ENCODE data around the gene NAGS.

DNA sequence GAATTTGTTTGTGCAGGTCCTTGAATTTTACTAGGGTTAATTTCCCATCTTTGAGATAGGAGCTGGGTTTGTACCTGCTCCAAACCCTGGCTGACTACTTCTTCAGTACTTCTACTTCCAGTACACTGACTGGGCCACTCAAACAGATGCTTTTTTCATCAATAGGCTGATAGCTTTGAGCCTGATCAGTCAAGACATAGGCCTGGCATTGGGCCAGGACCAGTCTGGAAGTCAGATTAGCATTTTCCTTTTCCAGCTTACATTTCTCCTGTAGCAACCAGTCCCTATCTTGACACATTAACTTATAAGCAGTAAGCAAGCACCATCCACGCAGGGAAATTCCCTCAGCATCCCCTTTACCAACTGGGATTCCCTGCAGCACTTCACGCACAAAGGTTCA is 17.8 kb downstream of the NAGS start:
- TF ChIP-seq, protein P1, sequence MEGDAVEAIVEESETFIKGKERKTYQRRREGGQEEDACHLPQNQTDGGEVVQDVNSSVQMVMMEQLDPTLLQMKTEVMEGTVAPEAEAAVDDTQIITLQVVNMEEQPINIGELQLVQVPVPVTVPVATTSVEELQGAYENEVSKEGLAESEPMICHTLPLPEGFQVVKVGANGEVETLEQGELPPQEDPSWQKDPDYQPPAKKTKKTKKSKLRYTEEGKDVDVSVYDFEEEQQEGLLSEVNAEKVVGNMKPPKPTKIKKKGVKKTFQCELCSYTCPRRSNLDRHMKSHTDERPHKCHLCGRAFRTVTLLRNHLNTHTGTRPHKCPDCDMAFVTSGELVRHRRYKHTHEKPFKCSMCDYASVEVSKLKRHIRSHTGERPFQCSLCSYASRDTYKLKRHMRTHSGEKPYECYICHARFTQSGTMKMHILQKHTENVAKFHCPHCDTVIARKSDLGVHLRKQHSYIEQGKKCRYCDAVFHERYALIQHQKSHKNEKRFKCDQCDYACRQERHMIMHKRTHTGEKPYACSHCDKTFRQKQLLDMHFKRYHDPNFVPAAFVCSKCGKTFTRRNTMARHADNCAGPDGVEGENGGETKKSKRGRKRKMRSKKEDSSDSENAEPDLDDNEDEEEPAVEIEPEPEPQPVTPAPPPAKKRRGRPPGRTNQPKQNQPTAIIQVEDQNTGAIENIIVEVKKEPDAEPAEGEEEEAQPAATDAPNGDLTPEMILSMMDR (IDR thresholded peaks at IDR 0.05; ENCODE audit: low read length), result no peak
- TF ChIP-seq EZH2 (IDR thresholded peaks at IDR 0.05; ENCODE audit: borderline replicate concordance, low read length), result no peak
